Measurements from ENCODE around the gene RBBP5. TPM values are rescaled to one million over a fixed set of nuclear protein-coding genes. Genes with fewer than 3 reads are reported as not detected.

The RBBP5 gene
- total RNA-seq, 2 experiments from 2014 or later = 22.8 to 23.0 TPM

DNA sequence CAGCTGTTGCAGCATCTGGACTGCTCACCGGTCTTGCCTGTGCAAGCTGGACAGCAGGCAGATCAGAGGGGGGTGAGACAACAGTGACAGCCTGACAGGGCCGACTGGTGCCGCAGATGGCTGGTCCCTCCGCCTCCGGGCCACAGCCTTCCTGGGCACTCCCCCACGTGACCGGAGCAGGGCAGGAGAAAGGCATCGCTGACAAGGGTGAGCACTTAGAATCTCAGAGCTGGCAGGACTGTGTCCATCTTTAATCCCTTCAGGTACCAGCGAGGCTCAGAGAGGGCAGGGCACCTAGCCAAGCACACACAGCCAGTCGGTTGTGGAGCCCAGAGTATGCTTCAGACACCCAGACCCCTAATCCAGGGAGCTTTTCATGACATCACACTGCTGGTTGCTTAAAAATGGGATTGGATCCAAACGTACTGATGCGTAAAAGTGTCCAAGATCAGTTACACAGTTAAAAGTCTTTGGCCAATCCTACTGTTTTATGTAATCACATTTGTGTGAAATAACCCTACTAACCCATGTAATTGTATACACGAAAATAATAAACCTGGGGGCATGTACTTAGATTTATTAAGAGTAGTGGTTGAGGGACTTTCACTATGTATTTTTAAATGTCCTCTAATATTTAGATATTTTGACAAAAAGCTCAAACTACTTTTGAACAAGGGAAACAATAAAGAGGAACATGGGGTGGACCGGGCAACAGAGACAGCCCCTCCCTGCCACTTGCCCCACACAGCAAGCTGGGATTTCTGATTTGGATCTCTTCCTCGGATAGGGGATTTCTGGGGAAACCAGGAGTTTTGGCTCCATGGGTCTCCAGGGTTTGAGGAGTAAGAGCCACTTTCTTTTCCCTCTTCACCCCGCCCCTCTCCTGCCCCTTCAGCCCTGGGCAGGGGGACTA lies 79.5 kb downstream of the RBBP5 start:
- Mint-ChIP-seq H3K36me3 (no peaks in the 10 kb centered on the region), H3K4me3 (no peak overlapping the region), H3K9me3 (ENCODE audit: low read depth) (no peaks in the 10 kb centered on the region), H3K27me3 (peaks cover 62% of the 10 kb centered on the region), H3K4me1 (no peaks in the 10 kb centered on the region), H3K27ac (no peak overlapping the region)
- CTCF ChIA-PET = interaction anchor here (1.2 kb wide), 1 partner anchor 9 kb away, joined by 3 read pairs; no protein-coding TSS in a partner anchor
- no peak for ATAC-seq
- DNase-seq = no peak

GRCh38 chr1:205041001-205041715 lies 80.6 kb downstream of the RBBP5 start:
- DNase-seq (no peak), ATAC-seq (no peak)
- no peaks in the 10 kb centered on the region for H3K9me3 Mint-ChIP-seq (ENCODE audit: low read depth)
- CTCF ChIA-PET = no interaction called here
- peaks cover 60% of the 10 kb centered on the region for H3K27me3 Mint-ChIP-seq
- H3K36me3 Mint-ChIP-seq = no peaks in the 10 kb centered on the region
- H3K4me3 Mint-ChIP-seq = no peak overlapping the region
- H3K27ac Mint-ChIP-seq = no peak overlapping the region
- no peaks in the 10 kb centered on the region for H3K4me1 Mint-ChIP-seq

GRCh38 chr1:205038132-205038786 lies 83.5 kb downstream of the RBBP5 start:
- no peak for DNase-seq
- Mint-ChIP-seq H3K4me1 (no peaks in the 10 kb centered on the region), H3K27me3 (peaks cover 31% of the 10 kb centered on the region), H3K4me3 (no peak overlapping the region), H3K36me3 (no peaks in the 10 kb centered on the region), H3K27ac (no peak overlapping the region), H3K9me3 (ENCODE audit: low read depth) (no peaks in the 10 kb centered on the region)
- CTCF ChIA-PET = interaction anchor here (1.2 to 1.5 kb wide), 3 partner anchors 40 to 50 kb away, joined by 3 to 4 read pairs (median 3); no protein-coding TSS in a partner anchor
- no peak for ATAC-seq

GRCh38 chr1:205037539-205037938 lies 84.2 kb downstream of the RBBP5 start:
- Mint-ChIP-seq H3K4me3 (no peak overlapping the region), H3K27ac (no peak overlapping the region), H3K9me3 (ENCODE audit: low read depth) (no peaks in the 10 kb centered on the region), H3K36me3 (no peaks in the 10 kb centered on the region), H3K27me3 (peaks cover 30% of the 10 kb centered on the region), H3K4me1 (no peaks in the 10 kb centered on the region)
- DNase-seq (no peak), ATAC-seq (no peak)
- CTCF ChIA-PET = interaction anchor here (1.0 kb wide), 1 partner anchor 62 kb away, joined by 3 read pairs; no protein-coding TSS in a partner anchor

Other genes with a start within 250 kb of the RBBP5 start
- gene CNTN2, start 78.8 kb downstream of the RBBP5 start, total RNA-seq = not detected
- 1 to 10 TPM; 2.3 to 3.0 TPM for gene TMEM81, start 37.5 kb downstream of the RBBP5 start, total RNA-seq
- gene DSTYK, start 89.7 kb upstream of the RBBP5 start, total RNA-seq = 10 to 100 TPM in 1 of 2 experiments, 1 to 10 TPM in 1; 8.7 to 11.6 TPM
- 1 to 10 TPM; 2.6 to 5.3 TPM for gene TMCC2, start 106.0 kb upstream of the RBBP5 start, total RNA-seq
- 1 to 10 TPM; 1.9 to 6.0 TPM for gene NUAK2, start 199.8 kb upstream of the RBBP5 start, total RNA-seq
- not detected for gene KLHDC8A, start 234.9 kb upstream of the RBBP5 start, total RNA-seq

All from activated CD8-positive, alpha-beta memory T cell treated with anti-CD3 and anti-CD28 coated beads, Interleukin-2, amount 10 ng/mL, durations not matched to agents 7 days and 5 days (primary cell).